Measurements from ENCODE around the gene TUBA1C. TPM values are rescaled to one million over a fixed set of nuclear protein-coding genes. Genes with fewer than 3 reads are reported as not detected.

The TUBA1C gene
- total and polyA plus RNA-seq, 2 of the 4 experiments (the other 2 are of a cell fraction) = 1,420 to 2,555 TPM

DNA sequence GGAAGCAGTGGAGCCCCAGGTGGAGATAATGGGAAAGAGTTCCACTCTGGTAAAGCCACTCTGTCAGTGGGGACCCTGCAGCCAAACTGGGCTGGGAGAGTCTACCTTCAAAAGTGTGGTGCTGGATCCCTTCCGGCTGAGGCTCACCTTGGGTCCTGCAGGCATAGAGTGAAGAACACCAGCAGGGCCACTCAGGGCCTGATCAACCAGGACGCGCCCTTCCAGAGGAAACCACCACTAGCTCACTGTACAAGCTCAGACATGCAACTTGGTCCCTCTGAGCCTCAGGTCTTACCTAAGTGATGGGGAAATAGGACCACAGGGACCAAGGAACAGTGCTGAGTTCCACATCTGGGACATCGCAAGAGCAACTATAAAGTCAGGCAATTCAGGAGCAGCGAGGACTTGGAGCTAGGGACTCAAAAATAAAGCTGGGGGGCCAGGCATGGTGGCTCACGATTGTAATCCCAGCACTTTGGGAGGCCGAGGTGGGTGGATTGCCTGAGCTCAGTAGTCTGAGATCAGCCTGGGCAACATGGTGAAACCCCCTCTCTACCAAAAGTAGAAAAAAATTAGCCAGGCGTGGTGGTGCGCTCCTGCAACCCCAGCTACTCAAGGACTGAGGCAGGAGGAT lies 24.2 kb downstream of the TUBA1C start:
- dilution Hi-C loops (cut with HindIII; ENCODE audit: low sequenced_read_pairs, unreplicated experiment) = no loop called here
- ATAC-seq (ENCODE audit: low read depth) (no peak), DNase-seq (no peak)
- Histone ChIP-seq H3K27me3 (ENCODE audit: control insufficient read depth, insufficient read depth, low read length) (peaks cover 24% of the 10 kb centered on the region), H3K56ac (ENCODE audit: extremely low read depth, insufficient read depth, low read length) (no peak overlapping the region), H2BK20ac (ENCODE audit: low read depth, low read length) (no peak overlapping the region), H3K4me3 (ENCODE audit: insufficient read depth, low read depth, low read length) (no peak overlapping the region), H3K4ac (ENCODE audit: low read depth, low read length) (no peak overlapping the region), H4K5ac (ENCODE audit: low read depth, low read length) (no peak overlapping the region), H3K23ac (ENCODE audit: low read depth, low read length) (no peak overlapping the region), H3K9me3 (ENCODE audit: control insufficient read depth, insufficient read depth, low read length) (peaks cover 3% of the 10 kb centered on the region), H3K4me2 (ENCODE audit: low read depth, low read length) (no peak overlapping the region), H3K9ac (ENCODE audit: low read depth, low read length) (no peak overlapping the region), H3K4me1 (ENCODE audit: control insufficient read depth, insufficient read depth, low read length) (no peaks in the 10 kb centered on the region), H3K79me1 (ENCODE audit: low read depth in 1 of 2, low read length in 2 of 2) (no peaks in the 10 kb centered on the region), H3K36me3 (ENCODE audit: control insufficient read depth, insufficient read depth, low read length) (no peaks in the 10 kb centered on the region), H3K27ac (ENCODE audit: insufficient read depth, low read length) (no peak overlapping the region), H4K20me1 (ENCODE audit: insufficient read depth, low read length) (no peaks in the 10 kb centered on the region), H2AK5ac (ENCODE audit: low read depth, low read length) (no peak overlapping the region), H2BK15ac (ENCODE audit: low read depth, low read length) (no peak overlapping the region), H3K9me1 (ENCODE audit: insufficient read depth, low read length) (no peaks in the 10 kb centered on the region), H3K18ac (ENCODE audit: low read depth, low read length) (no peak overlapping the region), H2BK5ac (ENCODE audit: low read depth, low read length, poor library complexity, severe bottlenecking) (no peak overlapping the region), H3K14ac (replicated peaks; ENCODE audit: low read depth, low read length) (no peak overlapping the region), H4K8ac (ENCODE audit: low read depth in 2 of 2, low read length in 2 of 2) (no peak overlapping the region), H2AFZ (replicated peaks; ENCODE audit: low read length, poor library complexity) (peak overlapping the region; percentile 8), H2AK9ac (replicated peaks; ENCODE audit: low read depth, low read length, poor library complexity) (peak overlapping the region; percentile 22), H4K91ac (ENCODE audit: insufficient read depth, low read depth, low read length) (no peak overlapping the region), H2BK120ac (ENCODE audit: low read depth, low read length) (no peak overlapping the region)
- intact Hi-C loops (cut with micrococcal nuclease) = loop anchor here (1.0 to 2.0 kb wide), 4 partner anchors 48 to 292 kb away; partner anchors contain the start of gene C1QL4
- 81% methylated on average over 5 of the region's 9 CpGs; no CpG with 5 or more reads in 1 of the 2 experiments for WGBS, 2 experiments (ENCODE audit: extremely low coverage in 2 of 2, insufficient read length in 1 of 2)
- POLR2A ChIA-PET (ENCODE audit: unreplicated experiment) = no interaction called here
- TF ChIP-seq MXI1 (IDR thresholded peaks at IDR 0.05; ENCODE audit: borderline replicate concordance, low read depth, low read length) (no peak), MAFK (IDR thresholded peaks at IDR 0.05; ENCODE audit: low read depth, low read length) (no peak), SMC3 (IDR thresholded peaks at IDR 0.05; ENCODE audit: low read depth, low read length) (no peak), CHD1 (IDR thresholded peaks at IDR 0.05; ENCODE audit: low read depth, low read length) (no peak), RFX5 (IDR thresholded peaks at IDR 0.05; ENCODE audit: low read depth, low read length) (no peak), POLR2A (IDR thresholded peaks at IDR 0.05; ENCODE audit: low read depth, low read length) (no peak), MAZ (IDR thresholded peaks at IDR 0.05; ENCODE audit: borderline replicate concordance, low read depth, low read length) (no peak), FOS (IDR thresholded peaks at IDR 0.05; ENCODE audit: low read depth, low read length) (no peak), ELK1 (IDR thresholded peaks at IDR 0.05; ENCODE audit: borderline replicate concordance, low read depth, low read length) (no peak), RCOR1 (IDR thresholded peaks at IDR 0.05; ENCODE audit: insufficient replicate concordance, low read length) (no peak), CTCF (conservative IDR thresholded peaks at IDR 0.05; ENCODE audit: low read depth, low read length) (no peak), NFE2L2 (IDR thresholded peaks at IDR 0.05; ENCODE audit: low read depth, low read length) (no peak), RAD21 (IDR thresholded peaks at IDR 0.05; ENCODE audit: low read length) (no peak), BHLHE40 (IDR thresholded peaks at IDR 0.05; ENCODE audit: low read depth, low read length) (no peak), CEBPB (IDR thresholded peaks at IDR 0.05; ENCODE audit: low read depth, low read length) (no peak)
- TF ChIP-seq, protein P1, sequence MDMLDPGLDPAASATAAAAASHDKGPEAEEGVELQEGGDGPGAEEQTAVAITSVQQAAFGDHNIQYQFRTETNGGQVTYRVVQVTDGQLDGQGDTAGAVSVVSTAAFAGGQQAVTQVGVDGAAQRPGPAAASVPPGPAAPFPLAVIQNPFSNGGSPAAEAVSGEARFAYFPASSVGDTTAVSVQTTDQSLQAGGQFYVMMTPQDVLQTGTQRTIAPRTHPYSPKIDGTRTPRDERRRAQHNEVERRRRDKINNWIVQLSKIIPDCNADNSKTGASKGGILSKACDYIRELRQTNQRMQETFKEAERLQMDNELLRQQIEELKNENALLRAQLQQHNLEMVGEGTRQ (IDR thresholded peaks at IDR 0.05; ENCODE audit: low read depth, low read length) = no peak
- BruUV-seq (replicated peaks) = no TSS peak
- CTCF ChIA-PET = interaction anchor here (0.5 to 2.3 kb wide), 14 partner anchors 8 to 359 kb away, joined by 3 to 8 read pairs (median 4); partner anchors contain the start of gene DNAJC22
- in situ Hi-C loops (cut with MboI; ENCODE audit: low sequenced_read_pairs) = no loop called here

Data from IMR-90 (cell line).